Fibroblast of mammary gland (primary cell): ENCODE measurements around the gene APOBEC3F.
"Not testable (repeated sequence)": the region's sequence is repeated elsewhere in the genome, so short reads cannot be mapped to it uniquely, and the experiment has no call there.

Experiments
- DNase-seq: peaks from one replicate; pipeline ENCODE4 v3.0.0-alpha.2; 2010; ENCODE audit warnings: low read depth
- H3K4me3 ChIP-seq: 2 replicates; pipeline ENCODE4 v1.5.1; 2011; ENCODE audit warnings: low read depth, mild to moderate bottlenecking, low read length, moderate library complexity; ENCODE audit not compliant: control insufficient read depth
- TF ChIP-seq, protein P1 (sequence below): conservative IDR thresholded peaks from 2 replicates; pipeline ENCODE4 v1.5.1; 2011; ENCODE audit warnings: low read depth, low read length, inconsistent platforms; ENCODE audit not compliant: control insufficient read depth, insufficient read depth

APOBEC3F gene

DNA sequence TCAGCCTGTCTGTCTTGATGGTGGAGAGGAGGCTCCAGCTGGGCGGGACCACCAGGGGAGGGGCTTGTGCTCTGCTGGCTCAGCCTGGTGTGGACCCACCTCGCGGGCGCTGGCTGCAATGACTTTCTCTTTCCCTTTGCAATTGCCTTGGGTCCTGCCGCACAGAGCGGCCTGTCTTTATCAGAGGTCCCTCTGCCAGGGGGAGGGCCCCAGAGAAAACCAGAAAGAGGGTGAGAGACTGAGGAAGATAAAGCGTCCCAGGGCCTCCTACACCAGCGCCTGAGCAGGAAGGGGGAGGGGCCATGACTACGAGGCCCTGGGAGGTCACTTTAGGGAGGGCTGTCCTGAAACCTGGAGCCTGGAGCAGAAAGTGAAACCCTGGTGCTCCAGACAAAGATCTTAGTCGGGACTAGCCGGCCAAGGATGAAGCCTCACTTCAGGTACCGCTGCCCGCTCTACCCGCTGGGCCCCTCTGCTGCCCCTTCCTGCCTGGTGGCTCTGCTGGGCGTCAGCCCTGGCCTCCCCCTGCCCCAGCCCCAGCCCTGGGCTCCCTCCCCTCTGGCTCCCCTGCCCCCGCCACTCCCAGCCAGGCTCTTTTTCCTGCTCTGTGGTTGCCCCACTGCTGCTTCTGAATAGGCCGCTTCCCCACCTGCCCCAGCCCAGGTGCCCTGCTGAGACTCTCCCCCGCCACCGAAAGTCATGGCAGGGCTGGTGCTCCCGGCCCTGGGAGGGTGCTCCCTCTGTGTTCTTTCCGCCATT is at the start of gene APOBEC3F:
Gene APOBEC3F (plus strand): TSS at position 327 of the 759 bp plus-strand sequence. CDS start 97 bp downstream, at position 424.
- H3K4me3 ChIP-seq: peak within 1 kb of the TSS; percentile 66
- peak; percentile 49 for DNase-seq

DNA sequence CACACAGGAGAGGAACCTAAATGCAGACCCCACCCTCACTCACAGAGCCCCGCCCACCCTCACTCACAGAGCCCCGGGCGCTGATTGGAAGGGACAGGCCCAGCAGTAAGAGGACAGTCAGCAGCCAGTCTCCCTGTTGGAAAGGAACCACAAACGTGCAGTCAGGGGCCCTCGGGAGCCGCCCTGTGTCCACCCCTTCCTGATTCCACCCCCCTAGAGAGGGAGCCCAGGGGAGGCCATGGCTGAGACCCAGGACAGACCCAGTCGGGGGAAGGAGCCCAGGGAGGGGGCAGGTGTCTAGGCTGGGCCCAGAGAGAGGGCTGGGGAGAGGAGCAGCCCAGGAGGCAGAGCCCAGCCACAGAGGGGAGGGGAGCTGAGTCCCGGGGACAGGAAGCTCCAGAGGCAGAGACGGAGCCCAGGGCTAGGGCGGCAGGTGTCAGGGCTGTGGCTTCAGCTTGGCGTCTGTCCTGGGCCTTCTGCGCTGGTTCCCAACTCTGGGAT is 47.7 kb upstream of the APOBEC3F start:
- H3K4me3 ChIP-seq, DNase-seq: not testable (repeated sequence)

DNA sequence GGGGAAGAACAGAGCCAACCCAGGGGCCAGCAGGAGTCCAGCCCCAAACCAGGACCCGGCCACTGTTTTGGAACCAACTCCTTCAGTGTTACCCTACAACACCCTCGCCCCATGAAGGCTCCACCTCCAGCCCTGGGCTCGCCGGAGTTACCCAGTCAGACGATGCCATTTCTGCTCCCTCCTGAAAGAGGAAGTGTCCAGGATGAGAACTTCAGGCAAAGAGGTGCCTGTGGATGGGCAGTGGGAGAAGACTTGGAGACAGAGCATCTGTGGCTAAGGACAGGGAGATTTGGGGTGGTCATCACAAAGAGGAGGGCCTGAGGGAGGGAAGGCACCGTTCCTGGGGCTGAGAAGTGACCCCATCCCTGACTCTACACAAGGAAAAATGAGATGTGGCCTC is 44.6 kb upstream of the APOBEC3F start:
- no peak for DNase-seq
- TF ChIP-seq, protein P1, sequence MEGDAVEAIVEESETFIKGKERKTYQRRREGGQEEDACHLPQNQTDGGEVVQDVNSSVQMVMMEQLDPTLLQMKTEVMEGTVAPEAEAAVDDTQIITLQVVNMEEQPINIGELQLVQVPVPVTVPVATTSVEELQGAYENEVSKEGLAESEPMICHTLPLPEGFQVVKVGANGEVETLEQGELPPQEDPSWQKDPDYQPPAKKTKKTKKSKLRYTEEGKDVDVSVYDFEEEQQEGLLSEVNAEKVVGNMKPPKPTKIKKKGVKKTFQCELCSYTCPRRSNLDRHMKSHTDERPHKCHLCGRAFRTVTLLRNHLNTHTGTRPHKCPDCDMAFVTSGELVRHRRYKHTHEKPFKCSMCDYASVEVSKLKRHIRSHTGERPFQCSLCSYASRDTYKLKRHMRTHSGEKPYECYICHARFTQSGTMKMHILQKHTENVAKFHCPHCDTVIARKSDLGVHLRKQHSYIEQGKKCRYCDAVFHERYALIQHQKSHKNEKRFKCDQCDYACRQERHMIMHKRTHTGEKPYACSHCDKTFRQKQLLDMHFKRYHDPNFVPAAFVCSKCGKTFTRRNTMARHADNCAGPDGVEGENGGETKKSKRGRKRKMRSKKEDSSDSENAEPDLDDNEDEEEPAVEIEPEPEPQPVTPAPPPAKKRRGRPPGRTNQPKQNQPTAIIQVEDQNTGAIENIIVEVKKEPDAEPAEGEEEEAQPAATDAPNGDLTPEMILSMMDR: no peak
- no peak overlapping the region for H3K4me3 ChIP-seq

DNA sequence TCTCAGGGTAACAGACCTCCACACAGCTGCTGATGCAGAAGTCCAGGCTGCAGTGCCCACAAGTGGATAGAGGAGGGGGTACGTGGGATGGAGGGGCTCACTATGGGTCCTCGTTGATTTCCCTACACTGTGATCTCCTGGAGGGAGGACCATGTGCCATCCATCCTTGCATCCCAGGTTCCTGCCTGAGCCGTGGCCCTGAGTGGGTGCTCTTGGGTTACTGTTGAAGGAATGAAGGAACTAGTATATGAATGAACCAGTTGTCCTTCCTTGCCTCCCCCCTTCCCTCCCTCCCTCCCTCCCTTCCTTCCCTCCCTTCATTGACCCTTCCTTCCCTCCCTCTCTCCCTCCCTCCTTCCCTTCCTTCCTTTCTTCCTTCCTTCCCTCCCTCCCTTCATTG is 43.1 kb upstream of the APOBEC3F start:
- H3K4me3 ChIP-seq: no peak overlapping the region
- TF ChIP-seq, protein P1: no peak
- no peak for DNase-seq

DNA sequence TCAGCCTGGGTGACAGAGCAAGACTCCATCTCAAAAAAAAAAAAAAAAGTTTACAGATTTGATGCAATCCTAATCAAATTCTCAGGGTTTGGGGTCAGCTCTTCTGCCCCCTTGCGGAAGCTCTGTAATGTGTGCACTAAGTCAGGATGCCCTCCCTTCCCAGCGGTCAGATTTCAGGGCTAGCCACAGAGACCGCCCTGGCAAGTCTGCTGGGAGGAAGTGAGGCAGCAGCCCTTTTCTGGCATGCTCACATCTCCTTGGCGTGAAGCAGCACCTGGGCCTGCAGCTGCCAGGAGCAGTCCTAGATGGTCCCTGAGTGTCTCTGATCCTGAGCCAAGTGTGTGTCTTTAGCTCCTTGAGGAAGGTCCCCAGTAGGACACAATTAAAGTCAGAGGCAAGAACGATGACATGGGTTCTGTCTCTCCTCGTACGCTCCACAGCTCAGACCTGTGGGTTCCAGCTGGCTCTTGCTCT is 37.5 kb upstream of the APOBEC3F start:
- H3K4me3 ChIP-seq: no peak overlapping the region
- DNase-seq: peak; percentile 87
- TF ChIP-seq, protein P1: peak; percentile 81

DNA sequence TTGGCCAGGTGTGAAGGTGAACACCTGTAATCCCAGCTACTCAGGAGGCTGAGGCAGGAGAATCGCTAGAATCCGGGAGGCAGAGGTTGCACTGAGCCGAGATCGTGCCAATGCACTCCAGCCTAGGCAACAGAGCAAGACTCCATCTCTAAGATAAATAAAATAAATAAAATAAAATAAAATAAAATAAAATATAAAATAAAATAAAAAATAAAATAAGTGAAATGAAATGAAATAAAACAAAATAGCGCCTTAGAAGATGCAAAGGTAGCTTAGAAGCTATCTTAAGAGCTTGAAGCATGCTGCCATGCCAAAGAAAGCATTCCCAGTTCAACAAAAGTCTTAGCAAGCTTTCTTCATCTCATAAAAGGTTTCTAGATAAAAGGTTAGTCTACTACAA is 33.5 kb upstream of the APOBEC3F start:
- no peak for DNase-seq
- TF ChIP-seq, protein P1: no peak
- no peak overlapping the region for H3K4me3 ChIP-seq

DNA sequence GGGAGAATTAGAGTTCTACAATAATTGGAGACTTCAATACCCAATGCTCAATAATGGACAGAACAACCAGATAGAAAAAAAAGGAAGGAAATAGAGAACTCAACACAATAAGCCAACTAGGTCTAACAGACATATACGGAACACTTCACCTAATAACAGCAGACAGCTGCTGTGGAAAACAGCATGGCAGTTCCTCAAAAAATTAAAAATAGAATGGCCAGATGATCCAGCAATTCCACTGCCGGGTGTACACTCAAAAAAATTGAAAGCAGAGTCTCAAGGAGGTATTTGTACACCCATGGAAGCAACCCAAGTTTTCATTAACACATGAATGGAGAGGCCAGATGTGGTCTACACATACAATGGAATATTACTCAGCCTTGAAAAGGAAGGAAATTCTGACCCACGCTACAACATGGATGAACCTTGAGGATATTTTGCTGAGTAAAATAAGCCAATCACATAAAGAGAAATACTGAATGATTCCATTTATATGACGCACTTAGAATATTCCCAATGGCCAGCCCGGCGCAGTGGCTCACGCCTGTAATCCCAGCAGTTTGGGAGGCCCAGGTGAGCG is 32.3 kb upstream of the APOBEC3F start:
- H3K4me3 ChIP-seq, DNase-seq: not testable (repeated sequence)

DNA sequence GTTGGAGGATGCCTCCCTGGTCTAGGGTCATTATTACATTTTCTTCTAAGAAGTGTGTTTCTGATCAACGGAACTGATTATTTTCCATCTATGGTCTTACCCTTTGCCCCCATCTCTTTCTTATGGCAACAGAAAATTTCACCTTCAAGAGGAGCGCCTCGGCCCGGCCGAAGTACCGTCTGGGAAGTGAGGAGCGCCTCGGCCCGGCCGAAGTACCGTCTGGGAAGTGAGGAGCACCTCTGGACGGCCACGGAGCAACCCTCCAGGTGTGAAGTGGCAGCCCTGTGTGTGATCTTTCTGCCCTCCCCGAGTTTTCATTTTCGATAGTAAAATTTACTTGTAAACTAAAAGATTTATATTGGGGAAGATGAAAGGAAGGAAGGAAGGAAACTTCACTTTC is 29.7 kb upstream of the APOBEC3F start:
- TF ChIP-seq, protein P1: no peak
- no peak for DNase-seq
- no peak overlapping the region for H3K4me3 ChIP-seq
